ENCODE measurements around the gene PSD2.

- TF ChIP-seq EZH2 (IDR thresholded peaks at IDR 0.05) (no peak), POLR2AphosphoS5 (IDR thresholded peaks at IDR 0.05; ENCODE audit: borderline replicate concordance, low read depth, low read length) (no peak)
Measured at GRCh38 chr5:139762615-139763170, 32.9 kb upstream of the PSD2 start.

Data from SK-N-MC (cell line).